CD14-positive monocyte (primary cell): Measurements from ENCODE around the gene MESD. TPM values are rescaled to one million over a fixed set of nuclear protein-coding genes. Genes with fewer than 3 reads are reported as not detected.

Experiments used
- DNase-seq, 3 donors: peaks; one replicate each; pipeline ENCODE4 v3.0.0-alpha.2; 2011 to 2022
- H2AFZ ChIP-seq: 2 replicates; pipeline ENCODE4 v1.6.0; 2012; ENCODE audit warnings: mild to moderate bottlenecking, low read depth, low read length, inconsistent platforms; ENCODE audit not compliant: insufficient read depth, poor library complexity, severe bottlenecking
- H3K27ac ChIP-seq, 2 donors: 1 replicate in 1 of 2; 2 replicates in 1 of 2; pipeline ENCODE4 v1.5.1; 2012 to 2013; ENCODE audit warnings: low read length in 2 of 2, control low read depth in 1 of 2, inconsistent platforms in 1 of 2, low read depth in 1 of 2, mild to moderate bottlenecking in 1 of 2
- H3K27me3 ChIP-seq, 2 donors: one replicate each; pipeline versions ENCODE4 v1.6.0 to v1.6.1; 2011 to 2013; ENCODE audit warnings: low read length in 2 of 2; ENCODE audit not compliant: control insufficient read depth in 2 of 2, insufficient read depth in 2 of 2
- H3K36me3 ChIP-seq, 2 donors: replicated peaks in 1 of 2; 1 replicate in 1 of 2; 2 replicates in 1 of 2; pipeline versions ENCODE4 v1.5.1 to v1.6.1; 2012 to 2013; ENCODE audit warnings: low read length in 2 of 2, control low read depth in 1 of 2, inconsistent platforms in 1 of 2, mild to moderate bottlenecking in 1 of 2; ENCODE audit not compliant: insufficient read depth in 2 of 2, control insufficient read depth in 1 of 2
- H3K4me1 ChIP-seq, 2 donors: 1 replicate in 1 of 2; 2 replicates in 1 of 2; pipeline versions ENCODE4 v1.5.1 to v1.6.1; 2012 to 2013; ENCODE audit warnings: low read length in 2 of 2, control low read depth in 1 of 2, inconsistent platforms in 1 of 2, mild to moderate bottlenecking in 1 of 2, moderate library complexity in 1 of 2; ENCODE audit not compliant: insufficient read depth in 2 of 2, control insufficient read depth in 1 of 2
- H3K4me2 ChIP-seq: replicated peaks from 2 replicates; pipeline ENCODE3; 2012; ENCODE audit warnings: low read length, moderate library complexity, mild to moderate bottlenecking; ENCODE audit not compliant: poor library complexity, severe bottlenecking; ENCODE audit errors: extremely low read depth
- H3K4me3 ChIP-seq, 3 experiments: fragments of 200-600 bp in 1 of 3; sonication (generic) in 1 of 3; replicated peaks in 1 of 3; 1 replicate in 2 of 3; 2 replicates in 1 of 3; pipeline ENCODE4 v1.5.1; 2011 to 2013; ENCODE audit warnings: low read length in 3 of 3, mild to moderate bottlenecking in 3 of 3, control low read depth in 2 of 3, low read depth in 2 of 3, inconsistent platforms in 1 of 3, moderate library complexity in 1 of 3
- H3K79me2 ChIP-seq: 2 replicates; pipeline ENCODE4 v1.6.0; 2012; ENCODE audit warnings: mild to moderate bottlenecking, control low read depth, inconsistent platforms, low read length, moderate library complexity; ENCODE audit not compliant: insufficient read depth
- H3K9ac ChIP-seq: 2 replicates; pipeline ENCODE4 v1.6.0; 2017; ENCODE audit warnings: low read length, mild to moderate bottlenecking; ENCODE audit not compliant: insufficient read depth, poor library complexity, severe bottlenecking
- H3K9me3 ChIP-seq, 2 donors: replicated peaks in 1 of 2; 1 replicate in 1 of 2; 2 replicates in 1 of 2; pipeline versions ENCODE4 v1.5.1 to v1.6.1; 2012 to 2013; ENCODE audit warnings: low read length in 2 of 2, control low read depth in 1 of 2; ENCODE audit not compliant: control insufficient read depth in 1 of 2, insufficient read depth in 1 of 2
- H4K20me1 ChIP-seq: 2 replicates; pipeline ENCODE4 v1.6.0; 2012; ENCODE audit warnings: mild to moderate bottlenecking, low read length, control low read depth, moderate library complexity; ENCODE audit not compliant: insufficient read depth
- H3K27ac Mint-ChIP-seq, 7 donors: one replicate each; pipeline ENCODE4 v1.8.0; 2020; ENCODE audit warnings: mild to moderate bottlenecking in 7 of 7, mixed read lengths in 7 of 7, moderate library complexity in 6 of 7, inconsistent platforms in 2 of 7
- H3K27me3 Mint-ChIP-seq, 3 donors: one replicate each; pipeline ENCODE4 v1.8.0; 2021 to 2022; ENCODE audit warnings: low read depth in 3 of 3, mild to moderate bottlenecking in 3 of 3, mixed read lengths in 3 of 3, moderate library complexity in 3 of 3, inconsistent platforms in 1 of 3
- H3K36me3 Mint-ChIP-seq, 2 donors: one replicate each; pipeline ENCODE4 v1.8.0; 2020; ENCODE audit warnings: mixed read lengths in 2 of 2, inconsistent platforms in 1 of 2, mild to moderate bottlenecking in 1 of 2
- H3K4me1 Mint-ChIP-seq: one replicate; pipeline ENCODE4 v1.8.0; 2020; ENCODE audit warnings: mild to moderate bottlenecking, mixed read lengths
- H3K4me3 Mint-ChIP-seq, 2 donors: one replicate each; pipeline ENCODE4 v1.8.0; 2020; ENCODE audit warnings: mild to moderate bottlenecking in 2 of 2, mixed read lengths in 2 of 2, moderate library complexity in 1 of 2
- H3K9me3 Mint-ChIP-seq, 7 donors: one replicate each; pipeline ENCODE4 v1.8.0; 2020 to 2022; ENCODE audit warnings: mixed read lengths in 7 of 7, mild to moderate bottlenecking in 6 of 7, moderate library complexity in 6 of 7, inconsistent platforms in 2 of 7
- CTCF ChIP-seq: fragments of 200-600 bp; IDR thresholded peaks from one replicate; pipeline ENCODE4 v1.8.0; 2022; ENCODE audit warnings: antibody characterized with exemption, mild to moderate bottlenecking
- WGBS: methylation state at CpG from one replicate; pipeline ENCODE4 v1.1.5; 2013; ENCODE audit warnings: missing lambda C conversion rate; ENCODE audit not compliant: insufficient coverage; 5-methylcytosine and 5-hydroxymethylcytosine counted together
- intact Hi-C, 2 donors: fragments of 100-400 bp; cut with micrococcal nuclease; formaldehyde crosslinking; loops; one replicate each; pipeline versions ENCODE4 v1.15.0 to v1.15.1; 2023
- polyA plus RNA-seq, 3 donors: library from polyadenylated mRNA; depleted of rRNA in 1 of 3; unstranded in 2 of 3; stranded (reverse) in 1 of 3; fragments of 300-500 nt in 2 of 3; fragments of >200 nt in 1 of 3; fragmentation: Illumina TruSeq in 2 of 3; gene quantifications; 1 replicate in 2 of 3; 2 replicates in 1 of 3; pipeline ENCODE4 v1.2.3, GENCODE V29; 2012 to 2021

The MESD gene
- polyA plus RNA-seq, 3 donors, result 5.6 to 15.7 (median 13.1) TPM

GRCh38 chr15:80932989-80933388, 56.6 kb downstream of the MESD start:
- no peaks in the 10 kb centered on the region for H4K20me1 ChIP-seq
- no peak overlapping the region for H3K4me3 ChIP-seq
- no peaks in the 10 kb centered on the region for H3K9me3 ChIP-seq
- Mint-ChIP-seq H3K9me3 (peaks cover 0 to 3% (median 0%) of the 10 kb centered on the region in 7 donors), H3K4me1 (no peaks in the 10 kb centered on the region), H3K27me3 (peaks cover 0 to 3% (median 0%) of the 10 kb centered on the region in 3 donors), H3K36me3 (peaks cover 4 to 7% of the 10 kb centered on the region in 2 donors), H3K4me3 (no peak overlapping the region), H3K27ac (no peak overlapping the region)
- H3K36me3 ChIP-seq, result no peaks in the 10 kb centered on the region
- H3K27me3 ChIP-seq, result no peaks in the 10 kb centered on the region
- intact Hi-C loops, result no loop called here
- TF ChIP-seq CTCF, result no peak
- no peak overlapping the region for H3K27ac ChIP-seq
- H3K9ac ChIP-seq, result no peak overlapping the region
- no peak overlapping the region for H3K4me2 ChIP-seq
- H3K4me1 ChIP-seq, result no peaks in the 10 kb centered on the region
- no peak for DNase-seq
- WGBS, result 95% methylated on average over 15 of the region's 15 CpGs
- no peaks in the 10 kb centered on the region for H3K79me2 ChIP-seq
- no peak overlapping the region for H2AFZ ChIP-seq

- peaks cover 0 to 4% (median 1%) of the 10 kb centered on the region in 3 donors for H3K27me3 Mint-ChIP-seq
- no peak for DNase-seq
- TF ChIP-seq CTCF, result no peak
- H3K9ac ChIP-seq, result no peak overlapping the region
- peaks cover 4 to 7% of the 10 kb centered on the region in 2 donors for H3K36me3 Mint-ChIP-seq
- intact Hi-C loops, result no loop called here
- H3K4me3 ChIP-seq, result no peak overlapping the region
- H3K27me3 ChIP-seq, result no peaks in the 10 kb centered on the region
- no peak overlapping the region for H3K4me2 ChIP-seq
- no peak overlapping the region for H3K4me3 Mint-ChIP-seq
- H3K36me3 ChIP-seq, result no peaks in the 10 kb centered on the region
- H2AFZ ChIP-seq, result no peak overlapping the region
- peaks cover 0 to 3% (median 0%) of the 10 kb centered on the region in 7 donors for H3K9me3 Mint-ChIP-seq
- no peaks in the 10 kb centered on the region for H3K4me1 ChIP-seq
- WGBS, result 100% methylated on average over 1 of the region's 5 CpGs
- H4K20me1 ChIP-seq, result no peaks in the 10 kb centered on the region
- H3K27ac ChIP-seq, result no peak overlapping the region
- no peaks in the 10 kb centered on the region for H3K4me1 Mint-ChIP-seq
- no peaks in the 10 kb centered on the region for H3K79me2 ChIP-seq
- H3K27ac Mint-ChIP-seq, result no peak overlapping the region
- no peaks in the 10 kb centered on the region for H3K9me3 ChIP-seq
Measured at GRCh38 chr15:80932513-80932815, 57.2 kb downstream of the MESD start.
